ENCODE data around the gene CAPZB.

CAPZB gene

GRCh38 chr1:19397217-19397945 is 88.0 kb downstream of the CAPZB start:
- no peak overlapping the region for H3K4me3 ChIP-seq (ENCODE audit: low read depth, low read length)
- TF ChIP-seq CTCF (IDR thresholded peaks at IDR 0.05; ENCODE audit: control insufficient read depth, extremely low read depth, insufficient read depth) = no peak
- no peak for DNase-seq (ENCODE audit: low read depth)

GRCh38 chr1:19396280-19396679 is 89.1 kb downstream of the CAPZB start:
- DNase-seq (ENCODE audit: low read depth) = no peak
- TF ChIP-seq CTCF (IDR thresholded peaks at IDR 0.05; ENCODE audit: control insufficient read depth, extremely low read depth, insufficient read depth) = no peak
- H3K4me3 ChIP-seq (ENCODE audit: low read depth, low read length) = no peak overlapping the region

GRCh38 chr1:19395678-19396192 is 89.6 kb downstream of the CAPZB start:
- no peak overlapping the region for H3K4me3 ChIP-seq (ENCODE audit: low read depth, low read length)
- no peak for DNase-seq (ENCODE audit: low read depth)
- no peak for TF ChIP-seq CTCF (IDR thresholded peaks at IDR 0.05; ENCODE audit: control insufficient read depth, extremely low read depth, insufficient read depth)

GRCh38 chr1:19393046-19393445 is 92.3 kb downstream of the CAPZB start:
- TF ChIP-seq CTCF (IDR thresholded peaks at IDR 0.05; ENCODE audit: control insufficient read depth, extremely low read depth, insufficient read depth) = no peak
- DNase-seq (ENCODE audit: low read depth) = no peak
- H3K4me3 ChIP-seq (ENCODE audit: low read depth, low read length) = no peak overlapping the region

GRCh38 chr1:19392221-19392620 is 93.1 kb downstream of the CAPZB start:
- no peak for DNase-seq (ENCODE audit: low read depth)
- no peak for TF ChIP-seq CTCF (IDR thresholded peaks at IDR 0.05; ENCODE audit: control insufficient read depth, extremely low read depth, insufficient read depth)
- H3K4me3 ChIP-seq (ENCODE audit: low read depth, low read length) = no peak overlapping the region

- no peak for DNase-seq (ENCODE audit: low read depth)
- H3K4me3 ChIP-seq (ENCODE audit: low read depth, low read length) = no peak overlapping the region
- no peak for TF ChIP-seq CTCF (IDR thresholded peaks at IDR 0.05; ENCODE audit: control insufficient read depth, extremely low read depth, insufficient read depth)
Measured at GRCh38 chr1:19391596-19391981, 93.8 kb downstream of the CAPZB start.
